T-helper 2 cell treated with Interferon-gamma antibody and Interleukin-4, amounts not matched to agents 100 ng/mL and 5 ng/mL, for 36 hours (primary cell): ENCODE results near the gene ZCCHC14. TPM values are rescaled to one million over a fixed set of nuclear protein-coding genes. Genes with fewer than 3 reads are reported as not detected.

ENCODE experiments used
- intact Hi-C: fragments of 100-400 bp; cut with micrococcal nuclease; formaldehyde crosslinking; loops from one replicate; pipeline ENCODE4 v1.15.1; 2023
- total RNA-seq: library from RNA; stranded (reverse); gene quantifications from 2 replicates; pipeline ENCODE4 v1.2.3, GENCODE V29; 2022

The ZCCHC14 gene
- total RNA-seq, 1 donor from 2014 or later: 7.4 TPM

- intact Hi-C loops: no loop called here
These were observed 34.4 kb downstream of the ZCCHC14 start for GRCh38 chr16:87458424-87458915.

GRCh38 chr16:87457709-87458423, 35.0 kb downstream of the ZCCHC14 start:
- intact Hi-C loops: no loop called here

- intact Hi-C loops: no loop called here
These were observed 35.7 kb downstream of the ZCCHC14 start for GRCh38 chr16:87457061-87457611.

- intact Hi-C loops: no loop called here
These were observed 38.4 kb downstream of the ZCCHC14 start for GRCh38 chr16:87454391-87454790.

DNA sequence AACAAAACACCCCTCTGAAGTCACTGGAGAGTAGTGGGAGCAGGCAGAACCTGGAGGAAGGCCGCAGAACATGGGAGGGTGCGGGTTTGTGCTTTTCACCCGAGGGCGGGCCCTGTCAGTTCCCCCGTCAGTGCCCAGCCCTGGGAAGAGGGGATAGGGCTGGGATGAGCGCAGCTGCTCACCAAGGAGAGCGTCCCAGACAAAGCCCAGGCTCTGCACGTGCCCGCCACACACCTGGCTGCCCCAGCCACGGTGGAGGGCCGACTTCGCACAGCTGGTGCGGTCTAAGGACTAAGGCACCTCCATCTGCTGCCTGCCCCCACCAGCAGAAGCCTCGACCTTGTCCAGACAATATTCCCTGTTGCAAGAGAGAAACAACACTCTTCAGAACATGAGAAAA, 39.5 kb downstream of the ZCCHC14 start:
- intact Hi-C loops: no loop called here

GRCh38 chr16:87451563-87452210, 41.1 kb downstream of the ZCCHC14 start:
- intact Hi-C loops: no loop called here

DNA sequence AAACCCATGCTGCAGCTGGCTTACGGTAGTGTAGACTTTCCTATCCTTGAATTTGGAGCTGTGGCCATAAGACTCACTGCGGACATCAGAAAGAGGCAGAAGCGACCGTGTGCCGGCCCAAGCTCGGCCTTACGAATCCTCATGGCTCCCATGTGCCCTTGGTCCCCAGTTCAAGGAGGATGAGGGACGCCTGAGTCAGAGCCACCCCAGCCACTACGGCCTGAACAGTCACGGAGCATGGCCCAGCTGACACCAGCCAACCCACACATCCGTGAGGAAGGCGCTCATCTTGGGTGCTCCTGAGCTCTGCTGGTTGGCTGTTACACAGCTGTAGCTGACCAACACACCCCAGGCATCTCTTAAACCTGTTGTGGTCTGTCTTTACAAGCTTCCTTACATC, 44.0 kb downstream of the ZCCHC14 start:
- intact Hi-C loops: no loop called here

- intact Hi-C loops: no loop called here
These were observed 45.5 kb downstream of the ZCCHC14 start for GRCh38 chr16:87447323-87447722.

DNA sequence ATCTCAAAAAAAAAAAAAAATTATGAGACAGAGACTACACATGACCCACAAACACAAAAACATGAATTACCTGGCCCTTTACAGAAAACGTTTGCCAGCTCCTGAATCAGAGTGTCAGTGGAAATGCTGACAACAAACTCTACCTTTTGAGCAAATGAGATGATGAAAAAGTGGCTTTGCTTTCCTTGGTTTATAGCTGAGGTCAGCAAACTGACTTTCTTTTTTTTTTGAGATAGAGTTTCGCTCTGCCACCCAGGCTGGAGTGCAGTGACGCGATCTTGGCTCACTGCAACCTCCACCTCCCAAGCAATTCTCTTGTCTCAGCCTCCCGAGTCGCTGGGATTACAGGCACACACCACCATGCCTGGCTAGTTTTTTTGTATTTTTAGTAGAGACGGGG, 46.3 kb downstream of the ZCCHC14 start:
- intact Hi-C loops: no loop called here

GRCh38 chr16:87445486-87445885, 47.3 kb downstream of the ZCCHC14 start:
- intact Hi-C loops: no loop called here

DNA sequence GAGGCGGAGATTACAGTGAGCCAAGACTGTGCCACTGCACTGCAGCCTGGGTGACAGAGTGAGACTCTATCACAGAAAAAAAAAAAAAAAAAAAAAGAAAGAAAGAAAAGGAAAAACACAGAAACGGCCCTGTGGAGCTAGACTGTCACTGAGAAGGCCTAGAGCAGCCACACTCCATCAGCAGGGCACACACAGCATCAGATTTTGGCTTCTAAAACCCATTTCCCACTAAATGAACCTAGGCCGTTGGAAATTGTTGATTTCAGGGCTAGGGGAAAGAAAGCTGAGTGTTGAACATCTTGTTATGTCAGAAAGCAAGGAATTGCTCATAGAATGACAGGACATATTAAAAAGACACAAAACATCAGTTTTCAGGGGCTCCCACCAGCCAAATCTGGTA, 48.9 kb downstream of the ZCCHC14 start:
- intact Hi-C loops: no loop called here

DNA sequence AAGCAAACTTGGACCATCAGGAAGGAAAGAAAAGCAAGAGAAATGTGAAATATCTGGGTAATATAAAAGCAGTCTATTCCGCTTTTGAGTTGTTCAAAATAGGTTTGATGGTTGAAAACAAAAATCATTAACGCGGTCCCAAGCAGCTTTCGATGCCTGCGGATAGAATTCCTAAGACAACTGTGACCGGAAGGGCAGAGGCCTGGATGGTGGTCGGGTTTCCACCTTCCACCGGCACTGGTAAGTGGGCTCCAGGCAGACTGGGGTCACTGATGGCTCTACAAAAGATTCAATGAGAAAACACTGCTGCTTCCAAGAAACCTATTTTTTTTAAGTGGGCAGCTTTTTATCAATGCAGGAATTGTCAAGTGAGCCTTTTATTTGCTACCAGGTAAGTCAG, 49.8 kb downstream of the ZCCHC14 start:
- intact Hi-C loops: no loop called here

DNA sequence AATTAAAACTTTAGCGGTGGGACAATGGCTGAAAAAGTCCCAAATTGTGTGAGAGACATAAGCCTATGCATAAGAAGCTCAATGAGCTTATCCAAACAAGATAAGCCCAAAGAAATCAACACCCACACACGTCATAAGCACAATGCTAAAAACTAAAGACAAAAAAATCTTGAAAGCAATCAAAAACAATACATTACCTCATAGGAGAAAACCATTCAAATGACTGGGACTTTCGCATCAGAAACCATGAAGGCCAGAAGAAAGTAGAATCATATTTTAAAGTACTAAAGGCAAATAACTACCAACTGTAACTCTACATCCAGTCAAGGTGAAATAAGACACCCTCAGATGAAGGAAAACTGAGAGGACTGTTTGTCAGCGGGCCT, 50.2 kb downstream of the ZCCHC14 start:
- intact Hi-C loops: no loop called here

GRCh38 chr16:87441886-87442580, 50.8 kb downstream of the ZCCHC14 start:
- intact Hi-C loops: no loop called here

DNA sequence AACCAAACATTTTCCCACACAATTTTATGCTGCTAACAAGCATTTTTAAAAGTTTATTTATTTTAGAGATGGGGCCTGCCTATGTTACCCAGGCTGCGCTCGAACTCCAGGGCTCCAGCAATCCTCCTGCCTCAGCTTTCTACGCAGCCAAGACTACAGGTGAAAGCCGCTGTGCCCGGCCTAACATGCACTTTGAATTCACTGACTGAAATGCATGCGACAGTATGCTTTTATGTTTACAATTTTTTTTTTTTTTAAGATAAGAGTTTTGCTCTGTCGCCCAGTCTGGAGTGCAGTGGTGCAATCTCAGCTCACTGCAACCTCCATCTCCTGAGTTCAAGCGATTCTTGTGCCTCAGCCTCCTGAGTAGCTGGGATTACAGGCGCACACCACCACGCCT, 52.9 kb downstream of the ZCCHC14 start:
- intact Hi-C loops: no loop called here

- intact Hi-C loops: no loop called here
These were observed 54.2 kb downstream of the ZCCHC14 start for GRCh38 chr16:87438611-87438985.

- intact Hi-C loops: no loop called here
These were observed 54.8 kb downstream of the ZCCHC14 start for GRCh38 chr16:87437911-87438610.

DNA sequence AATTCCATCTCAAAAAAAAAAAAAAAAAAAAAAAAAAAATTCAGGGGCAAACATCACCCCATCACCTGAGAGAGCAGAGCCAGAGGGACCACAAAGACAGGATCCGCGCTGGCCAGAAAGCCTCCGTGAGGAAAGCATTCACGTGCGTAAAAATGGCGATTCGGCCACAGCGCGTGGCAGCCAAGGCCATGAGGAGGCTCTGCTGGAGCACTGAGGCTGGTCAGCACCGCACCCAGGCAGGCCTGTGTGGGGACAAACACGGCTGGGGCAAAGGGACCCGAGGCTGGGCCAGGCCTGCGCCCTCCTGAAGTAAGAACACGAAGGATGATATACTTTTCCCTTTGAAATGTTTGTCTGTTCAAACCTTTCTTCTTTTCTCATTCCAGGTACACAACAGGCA, 55.5 kb downstream of the ZCCHC14 start:
- intact Hi-C loops: no loop called here

DNA sequence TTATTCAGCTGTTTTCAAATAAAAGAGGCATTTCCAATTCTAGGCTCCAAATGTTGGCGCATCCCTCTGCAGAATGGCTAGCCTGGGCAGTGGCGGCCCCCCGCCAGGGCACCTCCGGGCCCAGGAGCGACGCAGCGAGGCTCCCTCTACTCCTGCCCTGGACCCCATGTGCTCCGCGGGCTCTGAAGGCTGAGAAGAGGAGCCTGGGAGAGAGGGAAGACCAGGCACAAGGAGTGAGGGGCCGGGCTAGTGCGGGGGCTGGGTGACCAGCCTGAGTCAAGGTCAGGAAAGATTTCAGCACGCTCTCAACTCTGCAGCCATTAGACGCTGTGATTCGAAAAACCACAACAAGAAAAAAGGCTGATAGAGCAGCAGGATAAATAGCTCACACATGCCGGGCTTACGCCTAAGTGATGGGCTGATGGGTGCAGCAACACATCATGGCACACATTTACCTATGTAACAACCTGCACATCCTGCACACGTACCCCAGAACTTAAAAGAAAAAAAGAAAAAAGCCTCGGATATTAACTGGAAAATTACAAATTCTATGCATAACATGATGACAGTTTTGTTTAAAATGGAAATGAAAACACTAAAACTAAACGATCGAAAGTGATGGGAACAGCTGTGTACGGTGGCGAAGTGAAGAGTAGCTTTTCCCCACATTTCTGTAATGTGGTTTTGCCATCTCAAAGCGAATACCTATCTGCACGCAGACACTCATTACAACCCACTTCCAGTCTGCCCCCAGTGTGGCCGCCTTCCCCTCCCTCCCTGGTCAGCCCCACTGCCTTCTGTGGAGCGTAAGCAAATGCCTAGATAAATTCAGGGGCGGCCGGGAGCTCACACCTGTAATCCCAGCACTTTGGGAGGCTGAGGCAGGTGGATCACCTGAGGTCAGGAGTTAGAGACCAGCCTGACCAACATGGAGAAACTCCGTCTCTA, 56.3 kb downstream of the ZCCHC14 start:
- intact Hi-C loops: no loop called here
